ENCODE data around the gene PERP. TPM values are rescaled to one million over a fixed set of nuclear protein-coding genes. Genes with fewer than 3 reads are reported as not detected.

PERP gene
- total RNA-seq, 1 donor = 8.3 TPM

DNA sequence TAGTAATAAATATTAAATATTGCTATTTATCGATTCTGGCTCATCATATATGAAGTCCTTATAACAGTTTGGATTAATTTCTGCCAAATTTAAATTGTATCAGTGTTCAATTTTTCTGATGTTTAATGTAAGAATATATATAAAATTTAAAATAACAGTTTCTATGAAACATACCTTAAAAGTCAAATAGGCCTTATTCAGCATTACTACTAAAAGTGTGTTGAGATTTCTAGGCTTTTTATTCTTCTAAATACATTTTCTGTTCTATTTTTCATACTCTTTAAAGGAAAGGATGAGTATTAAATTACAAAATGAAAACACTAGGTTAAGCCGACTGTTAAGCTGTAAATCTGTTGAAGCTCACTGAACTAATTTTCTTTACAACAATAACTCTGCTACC lies 13.6 kb downstream of the PERP start:
- Histone ChIP-seq H3K27me3 (ENCODE audit: insufficient read depth, low read length) (no peaks in the 10 kb centered on the region), H2AFZ (ENCODE audit: low read length) (no peak overlapping the region), H3K9me3 (ENCODE audit: low read depth, low read length) (no peaks in the 10 kb centered on the region), H3K4me2 (ENCODE audit: insufficient read depth, low read length) (no peak overlapping the region), H4K20me1 (ENCODE audit: insufficient read depth, low read length) (no peaks in the 10 kb centered on the region), H3K27ac (ENCODE audit: low read depth, low read length) (no peak overlapping the region), H3K79me2 (ENCODE audit: insufficient read depth, low read length) (no peaks in the 10 kb centered on the region), H3K4me3 (ENCODE audit: insufficient read depth, low read length) (no peak overlapping the region), H3K4me1 (ENCODE audit: insufficient read depth, low read length) (peaks cover 2% of the 10 kb centered on the region), H3K36me3 (ENCODE audit: insufficient read depth, low read length) (no peaks in the 10 kb centered on the region)
- TF ChIP-seq, protein P1, sequence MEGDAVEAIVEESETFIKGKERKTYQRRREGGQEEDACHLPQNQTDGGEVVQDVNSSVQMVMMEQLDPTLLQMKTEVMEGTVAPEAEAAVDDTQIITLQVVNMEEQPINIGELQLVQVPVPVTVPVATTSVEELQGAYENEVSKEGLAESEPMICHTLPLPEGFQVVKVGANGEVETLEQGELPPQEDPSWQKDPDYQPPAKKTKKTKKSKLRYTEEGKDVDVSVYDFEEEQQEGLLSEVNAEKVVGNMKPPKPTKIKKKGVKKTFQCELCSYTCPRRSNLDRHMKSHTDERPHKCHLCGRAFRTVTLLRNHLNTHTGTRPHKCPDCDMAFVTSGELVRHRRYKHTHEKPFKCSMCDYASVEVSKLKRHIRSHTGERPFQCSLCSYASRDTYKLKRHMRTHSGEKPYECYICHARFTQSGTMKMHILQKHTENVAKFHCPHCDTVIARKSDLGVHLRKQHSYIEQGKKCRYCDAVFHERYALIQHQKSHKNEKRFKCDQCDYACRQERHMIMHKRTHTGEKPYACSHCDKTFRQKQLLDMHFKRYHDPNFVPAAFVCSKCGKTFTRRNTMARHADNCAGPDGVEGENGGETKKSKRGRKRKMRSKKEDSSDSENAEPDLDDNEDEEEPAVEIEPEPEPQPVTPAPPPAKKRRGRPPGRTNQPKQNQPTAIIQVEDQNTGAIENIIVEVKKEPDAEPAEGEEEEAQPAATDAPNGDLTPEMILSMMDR (IDR thresholded peaks at IDR 0.05; ENCODE audit: extremely low read depth, low read depth, low read length) = no peak
- DNase-seq (ENCODE audit: insufficient read length, low spot score, missing footprints) = no peak

DNA sequence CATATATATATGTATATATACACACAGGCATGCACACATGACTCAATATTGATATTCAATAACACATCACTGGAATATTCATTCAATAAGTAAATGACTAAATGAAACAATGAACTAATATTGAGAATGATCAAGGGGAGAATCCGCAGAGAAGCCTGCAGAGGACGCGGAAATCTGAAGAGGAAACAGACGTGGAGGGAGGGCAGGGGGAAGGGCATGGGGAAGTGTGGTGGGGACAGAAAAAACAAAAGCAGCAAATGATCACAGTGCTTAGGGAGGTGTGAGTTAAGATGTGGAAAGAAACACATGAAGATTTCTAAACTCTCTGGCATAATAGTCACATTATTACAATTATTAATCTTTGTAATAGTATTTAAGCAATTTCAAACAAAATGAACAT lies 14.5 kb downstream of the PERP start:
- no peaks in the 10 kb centered on the region for H3K36me3 ChIP-seq (ENCODE audit: insufficient read depth, low read length)
- H3K27ac ChIP-seq (ENCODE audit: low read depth, low read length) = no peak overlapping the region
- TF ChIP-seq, protein P1 (IDR thresholded peaks at IDR 0.05; ENCODE audit: extremely low read depth, low read depth, low read length) = no peak
- no peaks in the 10 kb centered on the region for H3K9me3 ChIP-seq (ENCODE audit: low read depth, low read length)
- H3K27me3 ChIP-seq (ENCODE audit: insufficient read depth, low read length) = no peaks in the 10 kb centered on the region
- H3K4me1 ChIP-seq (ENCODE audit: insufficient read depth, low read length) = peaks cover 12% of the 10 kb centered on the region
- no peaks in the 10 kb centered on the region for H3K79me2 ChIP-seq (ENCODE audit: insufficient read depth, low read length)
- no peak for DNase-seq (ENCODE audit: insufficient read length, low spot score, missing footprints)
- no peak overlapping the region for H2AFZ ChIP-seq (ENCODE audit: low read length)
- no peak overlapping the region for H3K4me3 ChIP-seq (ENCODE audit: insufficient read depth, low read length)
- no peak overlapping the region for H3K4me2 ChIP-seq (ENCODE audit: insufficient read depth, low read length)
- H4K20me1 ChIP-seq (ENCODE audit: insufficient read depth, low read length) = no peaks in the 10 kb centered on the region

DNA sequence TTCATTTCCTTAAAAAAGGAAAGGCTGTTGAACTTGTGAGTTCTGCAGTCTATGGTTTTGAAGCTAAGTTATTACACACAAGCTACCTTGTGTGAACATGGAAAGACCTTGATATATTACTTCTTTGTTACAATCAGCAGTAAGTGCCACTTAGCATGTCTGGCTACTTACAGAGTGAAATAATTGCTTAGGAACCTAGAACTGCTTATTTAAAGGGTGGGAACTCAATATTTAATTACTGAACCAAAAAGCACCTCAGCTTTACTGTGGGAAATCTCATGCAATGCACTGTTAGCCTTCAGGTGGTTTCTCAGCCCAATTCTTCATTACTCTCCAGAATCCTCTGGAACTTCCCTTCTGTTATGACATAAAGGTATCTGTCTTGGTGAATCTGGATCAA lies 17.9 kb downstream of the PERP start:
- no peak for DNase-seq (ENCODE audit: insufficient read length, low spot score, missing footprints)
- no peak overlapping the region for H3K4me3 ChIP-seq (ENCODE audit: insufficient read depth, low read length)
- H3K4me2 ChIP-seq (ENCODE audit: insufficient read depth, low read length) = no peak overlapping the region
- H3K27me3 ChIP-seq (ENCODE audit: insufficient read depth, low read length) = peaks cover 7% of the 10 kb centered on the region
- TF ChIP-seq, protein P1 (IDR thresholded peaks at IDR 0.05; ENCODE audit: extremely low read depth, low read depth, low read length) = no peak
- no peaks in the 10 kb centered on the region for H3K79me2 ChIP-seq (ENCODE audit: insufficient read depth, low read length)
- no peak overlapping the region for H3K27ac ChIP-seq (ENCODE audit: low read depth, low read length)
- no peaks in the 10 kb centered on the region for H4K20me1 ChIP-seq (ENCODE audit: insufficient read depth, low read length)
- no peaks in the 10 kb centered on the region for H3K36me3 ChIP-seq (ENCODE audit: insufficient read depth, low read length)
- H3K4me1 ChIP-seq (ENCODE audit: insufficient read depth, low read length) = peaks cover 14% of the 10 kb centered on the region
- no peaks in the 10 kb centered on the region for H3K9me3 ChIP-seq (ENCODE audit: low read depth, low read length)
- H2AFZ ChIP-seq (ENCODE audit: low read length) = no peak overlapping the region

DNA sequence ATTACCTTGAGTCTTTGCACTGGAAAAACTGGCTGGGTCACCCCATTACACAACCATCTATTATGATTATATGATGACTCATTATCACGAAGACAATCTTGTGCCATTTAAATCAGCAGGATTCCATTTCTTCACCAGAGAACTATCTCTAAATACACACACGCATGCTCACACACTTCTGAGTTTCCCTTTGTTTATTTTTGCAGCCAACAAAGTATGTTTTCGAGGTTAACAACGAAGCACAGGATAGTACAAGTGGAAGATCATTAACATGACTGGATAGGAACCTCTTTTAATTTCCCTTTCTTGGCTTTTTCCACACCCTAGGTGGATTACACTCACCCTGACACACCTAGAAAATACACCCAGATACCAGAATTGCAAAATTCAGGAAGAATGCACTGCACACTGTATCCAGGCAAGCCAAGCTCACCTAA lies 18.9 kb downstream of the PERP start:
- Histone ChIP-seq H4K20me1 (ENCODE audit: insufficient read depth, low read length) (no peaks in the 10 kb centered on the region), H3K4me3 (ENCODE audit: insufficient read depth, low read length) (peak overlapping the region; percentile 13), H2AFZ (ENCODE audit: low read length) (no peak overlapping the region), H3K79me2 (ENCODE audit: insufficient read depth, low read length) (no peaks in the 10 kb centered on the region), H3K27me3 (ENCODE audit: insufficient read depth, low read length) (peaks cover 11% of the 10 kb centered on the region), H3K4me2 (ENCODE audit: insufficient read depth, low read length) (peak overlapping the region; percentile 62), H3K27ac (ENCODE audit: low read depth, low read length) (no peak overlapping the region), H3K36me3 (ENCODE audit: insufficient read depth, low read length) (no peaks in the 10 kb centered on the region), H3K4me1 (ENCODE audit: insufficient read depth, low read length) (peaks cover 14% of the 10 kb centered on the region), H3K9me3 (ENCODE audit: low read depth, low read length) (no peaks in the 10 kb centered on the region)
- TF ChIP-seq, protein P1 (IDR thresholded peaks at IDR 0.05; ENCODE audit: extremely low read depth, low read depth, low read length) = no peak
- peak; percentile 45 for DNase-seq (ENCODE audit: insufficient read length, low spot score, missing footprints)

Measured in osteoblast (primary cell).